ENCODE measurements around the gene GMDS. TPM values are rescaled to one million over a fixed set of nuclear protein-coding genes. Genes with fewer than 3 reads are reported as not detected.

The GMDS gene
- total and polyA plus RNA-seq, 2 experiments from 2014 or later = 6.3 to 17.7 TPM

DNA sequence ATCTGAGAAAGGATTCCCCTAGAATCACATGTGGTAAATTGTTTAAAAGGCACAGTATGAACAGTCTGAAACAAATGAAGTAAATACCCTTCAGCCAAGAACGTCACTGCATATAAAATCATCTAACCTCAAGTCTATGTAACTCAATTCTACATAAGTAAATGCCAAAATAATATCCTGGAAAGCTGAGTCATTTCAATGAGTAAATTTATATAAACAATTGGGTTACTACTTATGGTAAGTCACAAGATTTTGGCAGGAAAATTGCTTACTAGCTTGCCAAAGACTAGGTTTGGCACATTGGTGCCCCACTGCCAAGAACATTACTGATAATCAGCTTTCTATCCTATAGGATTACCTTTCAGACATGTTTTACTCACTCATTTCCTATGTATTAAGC lies 8.4 kb downstream of the GMDS start:
- peak in 1 of 2 donors; percentile 74 for DNase-seq (ENCODE audit: low read depth in 1 of 2, low spot score in 1 of 2)
- TF ChIP-seq, protein P1, sequence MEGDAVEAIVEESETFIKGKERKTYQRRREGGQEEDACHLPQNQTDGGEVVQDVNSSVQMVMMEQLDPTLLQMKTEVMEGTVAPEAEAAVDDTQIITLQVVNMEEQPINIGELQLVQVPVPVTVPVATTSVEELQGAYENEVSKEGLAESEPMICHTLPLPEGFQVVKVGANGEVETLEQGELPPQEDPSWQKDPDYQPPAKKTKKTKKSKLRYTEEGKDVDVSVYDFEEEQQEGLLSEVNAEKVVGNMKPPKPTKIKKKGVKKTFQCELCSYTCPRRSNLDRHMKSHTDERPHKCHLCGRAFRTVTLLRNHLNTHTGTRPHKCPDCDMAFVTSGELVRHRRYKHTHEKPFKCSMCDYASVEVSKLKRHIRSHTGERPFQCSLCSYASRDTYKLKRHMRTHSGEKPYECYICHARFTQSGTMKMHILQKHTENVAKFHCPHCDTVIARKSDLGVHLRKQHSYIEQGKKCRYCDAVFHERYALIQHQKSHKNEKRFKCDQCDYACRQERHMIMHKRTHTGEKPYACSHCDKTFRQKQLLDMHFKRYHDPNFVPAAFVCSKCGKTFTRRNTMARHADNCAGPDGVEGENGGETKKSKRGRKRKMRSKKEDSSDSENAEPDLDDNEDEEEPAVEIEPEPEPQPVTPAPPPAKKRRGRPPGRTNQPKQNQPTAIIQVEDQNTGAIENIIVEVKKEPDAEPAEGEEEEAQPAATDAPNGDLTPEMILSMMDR (IDR thresholded peaks at IDR 0.05; ENCODE audit: low read depth, low read length) = no peak
- Histone ChIP-seq H3K9me3 (ENCODE audit: low read depth) (no peaks in the 10 kb centered on the region), H3K36me3 (no peaks in the 10 kb centered on the region), H3K4me3 (no peak overlapping the region), H3K4me1 (ENCODE audit: low read depth) (no peaks in the 10 kb centered on the region), H3K27ac (no peak overlapping the region), H3K27me3 (no peaks in the 10 kb centered on the region)

DNA sequence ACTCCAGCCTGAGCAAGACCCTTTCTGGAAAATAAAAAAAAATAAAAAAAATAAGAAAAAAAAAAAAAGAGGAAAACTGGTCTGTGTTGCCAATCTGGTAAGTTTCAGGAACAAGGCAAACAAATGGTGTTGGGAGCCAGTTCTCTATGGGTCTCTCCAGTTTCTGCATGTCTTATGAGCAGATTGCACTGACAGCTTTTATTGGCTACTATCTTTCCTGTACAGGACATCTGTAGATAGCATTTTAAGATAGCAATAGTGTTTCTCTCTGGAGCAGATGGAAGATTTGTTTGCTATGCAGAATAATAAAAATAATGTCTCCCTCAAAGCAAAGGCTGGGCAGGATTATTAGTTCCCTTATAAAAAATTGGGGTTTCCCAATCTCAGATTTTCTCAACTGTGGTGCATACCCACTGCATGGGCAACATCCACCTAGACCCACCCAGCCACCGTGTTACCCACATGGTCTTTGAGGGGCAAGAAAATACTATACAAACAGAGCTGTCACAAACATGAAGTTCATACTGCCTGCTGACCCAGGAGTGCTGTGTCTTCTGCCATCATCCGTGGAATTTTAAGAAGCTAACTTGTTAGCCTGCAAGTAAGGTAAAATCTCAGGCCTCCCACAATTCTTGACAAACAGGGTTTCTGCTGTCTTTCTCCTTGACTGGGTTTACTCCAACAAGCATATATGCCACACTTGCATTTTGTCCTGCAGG lies 9.5 kb downstream of the GMDS start:
- DNase-seq (ENCODE audit: low read depth in 1 of 2, low spot score in 1 of 2) = no peak
- H3K4me3 ChIP-seq = no peak overlapping the region
- no peak overlapping the region for H3K27ac ChIP-seq
- H3K27me3 ChIP-seq = no peaks in the 10 kb centered on the region
- TF ChIP-seq, protein P1 (IDR thresholded peaks at IDR 0.05; ENCODE audit: low read depth, low read length) = no peak
- H3K9me3 ChIP-seq (ENCODE audit: low read depth) = no peaks in the 10 kb centered on the region
- no peaks in the 10 kb centered on the region for H3K4me1 ChIP-seq (ENCODE audit: low read depth)
- H3K36me3 ChIP-seq = no peaks in the 10 kb centered on the region

DNA sequence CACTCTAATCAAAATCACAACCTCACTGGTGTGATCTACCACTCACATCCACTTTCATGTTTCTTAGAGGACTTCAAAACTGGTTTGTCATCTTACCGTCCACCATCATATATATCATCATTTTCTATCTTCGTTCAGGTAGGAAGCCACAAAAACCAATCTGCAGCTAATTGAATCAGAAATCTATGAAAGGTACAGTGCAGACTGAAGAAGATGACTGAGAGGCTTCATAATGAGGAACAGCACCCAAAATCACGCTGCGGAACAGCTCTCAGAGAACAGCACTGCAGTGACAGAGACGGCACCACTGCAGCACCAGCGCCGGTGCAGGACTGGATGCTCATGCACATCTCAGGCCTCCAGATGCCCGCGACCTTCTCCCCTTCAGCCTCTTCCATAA lies 13.0 kb downstream of the GMDS start:
- Histone ChIP-seq H3K4me3 (no peak overlapping the region), H3K36me3 (no peaks in the 10 kb centered on the region), H3K27ac (no peak overlapping the region), H3K27me3 (no peaks in the 10 kb centered on the region), H3K4me1 (ENCODE audit: low read depth) (no peaks in the 10 kb centered on the region), H3K9me3 (ENCODE audit: low read depth) (no peaks in the 10 kb centered on the region)
- no peak for DNase-seq (ENCODE audit: low read depth in 1 of 2, low spot score in 1 of 2)
- TF ChIP-seq, protein P1 (IDR thresholded peaks at IDR 0.05; ENCODE audit: low read depth, low read length) = no peak

GRCh38 chr6:2231438-2231837 lies 14.0 kb downstream of the GMDS start:
- Histone ChIP-seq H3K4me1 (ENCODE audit: low read depth) (no peaks in the 10 kb centered on the region), H3K9me3 (ENCODE audit: low read depth) (no peaks in the 10 kb centered on the region), H3K4me3 (no peak overlapping the region), H3K36me3 (no peaks in the 10 kb centered on the region), H3K27ac (no peak overlapping the region), H3K27me3 (no peaks in the 10 kb centered on the region)
- TF ChIP-seq, protein P1 (IDR thresholded peaks at IDR 0.05; ENCODE audit: low read depth, low read length) = no peak
- DNase-seq (ENCODE audit: low read depth in 1 of 2, low spot score in 1 of 2) = peak in 1 of 2 donors; percentile 50

- Histone ChIP-seq H3K4me3 (no peak overlapping the region), H3K9me3 (ENCODE audit: low read depth) (no peaks in the 10 kb centered on the region), H3K27ac (no peak overlapping the region), H3K27me3 (no peaks in the 10 kb centered on the region), H3K4me1 (ENCODE audit: low read depth) (no peaks in the 10 kb centered on the region), H3K36me3 (no peaks in the 10 kb centered on the region)
- TF ChIP-seq, protein P1 (IDR thresholded peaks at IDR 0.05; ENCODE audit: low read depth, low read length) = no peak
- no peak for DNase-seq (ENCODE audit: low read depth in 1 of 2, low spot score in 1 of 2)
Measured at GRCh38 chr6:2230659-2231277, 14.6 kb downstream of the GMDS start.
